CD4-positive, alpha-beta T cell (primary cell): ENCODE results near the gene NUDT9. TPM values are rescaled to one million over a fixed set of nuclear protein-coding genes. Genes with fewer than 3 reads are reported as not detected.
"Not testable (repeated sequence)": the region's sequence is repeated elsewhere in the genome, so short reads cannot be mapped to it uniquely, and the experiment has no call there.

Experiments used
- ATAC-seq: fragments of 200-7000 bp; cut with Tn5 transposase; one replicate; pipeline ENCODE4 v1.10.0; 2022; ENCODE audit warnings: mild to moderate bottlenecking; ENCODE audit not compliant: poor library complexity
- CTCF ChIA-PET: fragments of 350-600 bp; sonication (Branson Sonifier 250); formaldehyde crosslinking; loops from one replicate; lab custom pipeline; 2021; ENCODE audit warnings: antibody characterized with exemption, inconsistent platforms; lab: Charles Lee
- POLR2A ChIA-PET: fragments of 350-600 bp; sonication (Branson Sonifier 250); formaldehyde crosslinking; loops from one replicate; lab custom pipeline; 2021; ENCODE audit warnings: antibody characterized with exemption, inconsistent platforms; lab: Charles Lee
- DNase-seq, 14 experiments: peaks; one replicate each; pipeline ENCODE4 v3.0.0-alpha.2; 2013 to 2020; ENCODE audit warnings: mixed read lengths in 2 of 14
- H3K27ac ChIP-seq, 2 donors: one replicate each; pipeline versions ENCODE4 v1.5.1 to v1.7.0; 2013; ENCODE audit warnings: low read length in 2 of 2, low read depth in 1 of 2, mild to moderate bottlenecking in 1 of 2
- H3K27me3 ChIP-seq, 2 experiments: 1 replicate in 1 of 2; 2 replicates in 1 of 2; pipeline versions ENCODE4 v1.6.1 to v1.7.0; 2013; ENCODE audit warnings: low read length in 2 of 2, control low read depth in 1 of 2, mild to moderate bottlenecking in 1 of 2, moderate library complexity in 1 of 2; ENCODE audit not compliant: insufficient read depth in 2 of 2, control insufficient read depth in 1 of 2
- H3K36me3 ChIP-seq: one replicate; pipeline ENCODE4 v1.6.1; 2013; ENCODE audit warnings: low read length, control low read depth; ENCODE audit not compliant: insufficient read depth
- H3K4me1 ChIP-seq: one replicate; pipeline ENCODE4 v1.6.1; 2013; ENCODE audit warnings: low read length, control low read depth; ENCODE audit not compliant: insufficient read depth
- H3K4me3 ChIP-seq: one replicate; pipeline ENCODE4 v1.5.1; 2013; ENCODE audit warnings: mild to moderate bottlenecking, low read length, moderate library complexity
- H3K9me3 ChIP-seq, 2 experiments: 1 replicate in 1 of 2; 2 replicates in 1 of 2; pipeline versions ENCODE4 v1.6.1 to v1.7.0; 2013; ENCODE audit warnings: low read length in 2 of 2, mild to moderate bottlenecking in 2 of 2, control low read depth in 1 of 2, moderate library complexity in 1 of 2; ENCODE audit not compliant: control insufficient read depth in 1 of 2, insufficient read depth in 1 of 2
- H3K27ac Mint-ChIP-seq: one replicate; pipeline ENCODE4 v1.8.0; 2020; ENCODE audit warnings: mixed read lengths
- H3K27me3 Mint-ChIP-seq: one replicate; pipeline ENCODE4 v1.8.0; 2021; ENCODE audit warnings: mixed read lengths
- H3K36me3 Mint-ChIP-seq: one replicate; pipeline ENCODE4 v1.8.0; 2021; ENCODE audit warnings: low read depth, mixed read lengths
- H3K4me1 Mint-ChIP-seq: one replicate; pipeline ENCODE4 v1.8.0; 2021; ENCODE audit warnings: low read depth, mixed read lengths
- H3K4me3 Mint-ChIP-seq: one replicate; pipeline ENCODE4 v1.8.0; 2020; ENCODE audit warnings: mild to moderate bottlenecking, mixed read lengths
- H3K9me3 Mint-ChIP-seq: one replicate; pipeline ENCODE4 v1.8.0; 2020; ENCODE audit warnings: mixed read lengths
- intact Hi-C, 2 experiments: fragments of 100-400 bp; cut with DNase I in 1 of 2; cut with micrococcal nuclease in 1 of 2; formaldehyde crosslinking; loops; one replicate each; pipeline versions ENCODE4 v1.15.1 to v1.9.0; 2023 to 2025; cut with DNase I, micrococcal nuclease
- total RNA-seq, 174 experiments: library from RNA in 2 of 174; stranded (reverse) in 2 of 174; gene quantifications; one replicate each; pipeline ENCODE4 v1.2.3 and lab custom pipeline; 2021 to 2026
- TF ChIP-seq, protein P1 (sequence below): fragments of 200-600 bp; IDR thresholded peaks from one replicate; pipeline ENCODE4 v1.8.0; 2022; ENCODE audit warnings: antibody characterized with exemption, mild to moderate bottlenecking

The NUDT9 gene
- total RNA-seq, 2 experiments from 2014 or later = 4.4 to 4.8 TPM

DNA sequence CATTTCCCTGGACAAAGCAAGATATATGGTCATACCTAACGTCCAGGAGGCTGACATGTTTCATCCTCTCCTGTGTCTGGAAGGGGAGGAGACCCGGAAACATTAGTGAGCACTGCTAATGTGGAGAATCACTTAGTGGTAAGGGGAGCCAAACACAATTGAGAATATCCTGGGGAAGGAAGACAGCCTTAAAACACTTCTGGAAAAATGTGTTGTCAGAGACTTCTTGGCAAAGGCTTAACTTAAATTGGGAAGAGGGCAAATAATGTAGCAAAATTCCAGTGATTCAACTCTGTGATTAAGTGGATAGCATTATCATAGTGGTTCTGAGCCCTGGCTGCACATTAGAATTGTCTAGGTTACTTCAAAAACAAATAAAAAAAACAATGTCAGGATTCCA, 67.3 kb downstream of the NUDT9 start:
- H3K36me3 ChIP-seq = no peaks in the 10 kb centered on the region
- no peaks in the 10 kb centered on the region for H3K4me1 ChIP-seq
- Mint-ChIP-seq H3K9me3 (peaks cover 3% of the 10 kb centered on the region), H3K27ac (no peak overlapping the region), H3K27me3 (no peaks in the 10 kb centered on the region), H3K4me1 (no peaks in the 10 kb centered on the region), H3K4me3 (no peak overlapping the region), H3K36me3 (no peaks in the 10 kb centered on the region)
- TF ChIP-seq, protein P1, sequence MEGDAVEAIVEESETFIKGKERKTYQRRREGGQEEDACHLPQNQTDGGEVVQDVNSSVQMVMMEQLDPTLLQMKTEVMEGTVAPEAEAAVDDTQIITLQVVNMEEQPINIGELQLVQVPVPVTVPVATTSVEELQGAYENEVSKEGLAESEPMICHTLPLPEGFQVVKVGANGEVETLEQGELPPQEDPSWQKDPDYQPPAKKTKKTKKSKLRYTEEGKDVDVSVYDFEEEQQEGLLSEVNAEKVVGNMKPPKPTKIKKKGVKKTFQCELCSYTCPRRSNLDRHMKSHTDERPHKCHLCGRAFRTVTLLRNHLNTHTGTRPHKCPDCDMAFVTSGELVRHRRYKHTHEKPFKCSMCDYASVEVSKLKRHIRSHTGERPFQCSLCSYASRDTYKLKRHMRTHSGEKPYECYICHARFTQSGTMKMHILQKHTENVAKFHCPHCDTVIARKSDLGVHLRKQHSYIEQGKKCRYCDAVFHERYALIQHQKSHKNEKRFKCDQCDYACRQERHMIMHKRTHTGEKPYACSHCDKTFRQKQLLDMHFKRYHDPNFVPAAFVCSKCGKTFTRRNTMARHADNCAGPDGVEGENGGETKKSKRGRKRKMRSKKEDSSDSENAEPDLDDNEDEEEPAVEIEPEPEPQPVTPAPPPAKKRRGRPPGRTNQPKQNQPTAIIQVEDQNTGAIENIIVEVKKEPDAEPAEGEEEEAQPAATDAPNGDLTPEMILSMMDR = no peak
- no peak overlapping the region for H3K4me3 ChIP-seq
- intact Hi-C loops = no loop called here
- H3K27me3 ChIP-seq = peaks cover 0 to 3% of the 10 kb centered on the region in 2 experiments
- ATAC-seq = no peak
- DNase-seq = no peak
- CTCF ChIA-PET = no interaction called here
- H3K9me3 ChIP-seq = peaks cover 0 to 9% of the 10 kb centered on the region in 2 experiments
- no peak overlapping the region for H3K27ac ChIP-seq
- POLR2A ChIA-PET = no interaction called here

DNA sequence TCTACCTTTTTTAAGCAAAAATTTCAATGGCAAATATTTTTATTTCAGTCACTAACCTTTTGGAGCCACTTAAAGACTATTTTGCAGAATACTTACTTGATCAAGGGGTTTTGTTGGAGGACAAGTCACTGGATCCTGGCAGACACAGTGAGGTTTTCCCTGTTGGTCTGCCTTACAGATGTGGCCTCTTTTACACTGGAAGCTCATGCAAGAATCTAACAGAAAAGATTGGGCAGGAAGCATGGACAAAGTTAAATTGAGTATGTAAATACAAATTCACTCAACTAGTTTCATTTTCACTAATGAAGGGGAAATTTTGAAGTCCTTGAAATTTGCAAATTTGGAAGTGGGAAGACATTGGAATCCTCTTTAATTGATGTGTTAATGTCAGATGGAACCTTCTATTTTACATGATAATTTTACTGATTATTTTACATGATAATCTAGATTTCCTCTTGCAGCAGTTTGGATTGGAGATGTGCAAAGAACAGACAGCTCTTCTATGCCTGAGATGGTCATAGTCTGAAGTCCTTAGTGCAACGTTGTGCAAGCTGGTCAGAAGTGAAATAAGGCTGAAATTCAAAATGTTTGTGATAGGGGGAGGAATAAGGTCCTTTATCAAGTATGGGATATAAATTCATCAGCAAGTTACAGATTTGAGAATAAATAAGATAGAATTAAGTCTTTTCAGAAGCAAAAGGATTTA, 68.4 kb downstream of the NUDT9 start:
- TF ChIP-seq, protein P1 = no peak
- Mint-ChIP-seq H3K9me3 (peaks cover 3% of the 10 kb centered on the region), H3K27ac (no peak overlapping the region), H3K27me3 (no peaks in the 10 kb centered on the region), H3K4me3 (no peak overlapping the region), H3K36me3 (no peaks in the 10 kb centered on the region), H3K4me1 (no peaks in the 10 kb centered on the region)
- CTCF ChIA-PET = no interaction called here
- Histone ChIP-seq H3K27me3 (peaks cover 0 to 3% of the 10 kb centered on the region in 2 experiments), H3K36me3 (no peaks in the 10 kb centered on the region), H3K9me3 (peaks cover 0 to 9% of the 10 kb centered on the region in 2 experiments), H3K4me3 (no peak overlapping the region), H3K4me1 (no peaks in the 10 kb centered on the region), H3K27ac (no peak overlapping the region)
- POLR2A ChIA-PET = no interaction called here
- ATAC-seq = no peak
- intact Hi-C loops = no loop called here
- DNase-seq = no peak

DNA sequence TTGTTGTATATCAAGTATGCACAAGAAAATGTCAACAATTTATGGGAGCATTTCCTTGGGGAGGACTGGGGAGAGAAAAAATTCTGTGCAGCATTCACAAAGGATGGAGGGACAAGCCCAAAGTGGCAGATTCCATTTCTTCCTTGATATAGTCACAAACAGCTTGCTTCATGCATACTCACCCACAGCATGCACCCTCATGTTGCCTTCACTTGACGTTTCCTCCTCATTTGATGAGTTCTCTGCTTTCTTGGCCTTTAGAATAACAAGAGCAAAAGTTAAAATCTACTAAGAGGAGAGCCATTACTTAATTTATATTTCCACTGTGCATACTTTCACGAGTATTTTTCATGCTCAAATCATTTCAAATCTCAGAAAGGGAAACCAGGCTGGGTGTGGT, 69.1 kb downstream of the NUDT9 start:
- DNase-seq (no peak), ATAC-seq (no peak)
- TF ChIP-seq, protein P1 = no peak
- Histone ChIP-seq H3K4me3 (no peak overlapping the region), H3K27ac (no peak overlapping the region), H3K36me3 (no peaks in the 10 kb centered on the region), H3K9me3 (peaks cover 0 to 9% of the 10 kb centered on the region in 2 experiments), H3K27me3 (peaks cover 0 to 3% of the 10 kb centered on the region in 2 experiments), H3K4me1 (no peaks in the 10 kb centered on the region)
- H3K4me3 Mint-ChIP-seq = no peak overlapping the region
- intact Hi-C loops = no loop called here
- H3K9me3 Mint-ChIP-seq = no peaks in the 10 kb centered on the region
- H3K36me3 Mint-ChIP-seq = no peaks in the 10 kb centered on the region
- no peaks in the 10 kb centered on the region for H3K4me1 Mint-ChIP-seq
- ChIA-PET POLR2A (no interaction called here), CTCF (no interaction called here)
- no peaks in the 10 kb centered on the region for H3K27me3 Mint-ChIP-seq
- H3K27ac Mint-ChIP-seq = no peak overlapping the region

DNA sequence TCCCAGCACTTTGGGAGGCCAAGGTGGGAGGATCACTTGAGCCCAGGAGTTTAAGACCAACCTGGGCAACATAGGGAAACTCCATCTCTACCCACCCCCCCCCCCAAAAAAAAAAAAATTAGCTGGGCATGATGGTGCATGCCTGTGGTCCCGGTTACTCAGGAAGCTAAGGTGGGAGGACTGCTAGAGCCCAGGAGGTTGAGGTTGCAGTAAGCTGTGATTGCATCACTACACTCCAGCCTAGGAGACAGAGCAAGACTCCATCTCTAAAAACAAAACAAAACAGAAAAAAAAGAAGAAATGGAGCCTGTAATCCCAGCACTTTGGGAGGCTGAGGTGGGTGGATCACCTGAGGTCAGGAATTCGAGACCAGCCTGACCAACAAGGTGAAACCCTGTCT, 69.5 kb downstream of the NUDT9 start:
- H3K9me3 ChIP-seq, H3K27me3 Mint-ChIP-seq, H3K36me3 Mint-ChIP-seq, H3K9me3 Mint-ChIP-seq, POLR2A ChIA-PET, intact Hi-C loops, H3K27me3 ChIP-seq, H3K27ac ChIP-seq, DNase-seq, H3K4me1 Mint-ChIP-seq, CTCF ChIA-PET, ATAC-seq, H3K36me3 ChIP-seq, H3K4me3 Mint-ChIP-seq, H3K4me3 ChIP-seq, H3K27ac Mint-ChIP-seq, H3K4me1 ChIP-seq: not testable (repeated sequence)
